GM21526 (cell line): Measurements from ENCODE around the gene USP3.
"Not testable (repeated sequence)": the region's sequence is repeated elsewhere in the genome, so short reads cannot be mapped to it uniquely, and the experiment has no call there.

ENCODE experiments used
- ATAC-seq: cut with Tn5 transposase; IDR thresholded peaks from one replicate; pipeline ENCODE4 v1.9.1; 2021; ENCODE audit warnings: moderate library complexity; ENCODE audit not compliant: unreplicated experiment, low FRiP score

Gene USP3

DNA sequence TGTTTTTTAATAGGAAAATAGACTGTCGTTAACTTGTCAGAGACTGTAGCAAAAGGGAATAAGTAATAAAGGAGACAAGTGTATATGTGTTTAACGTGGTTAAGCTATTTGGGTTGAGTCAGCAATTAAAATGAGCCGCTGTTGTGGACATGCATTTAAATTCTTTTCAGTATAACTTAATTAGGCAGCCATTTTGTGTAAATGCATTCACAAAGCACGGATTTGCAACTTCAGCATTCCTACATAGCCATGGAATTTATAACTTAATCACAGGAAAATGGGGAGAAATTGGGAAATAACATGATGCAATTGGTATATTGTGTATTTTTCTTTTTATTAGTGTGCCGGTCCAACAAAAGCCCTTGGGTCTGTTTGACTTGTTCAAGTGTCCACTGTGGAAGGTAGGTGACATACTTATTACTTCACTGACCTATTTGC lies 27.9 kb downstream of the USP3 start:
- ATAC-seq: no peak

DNA sequence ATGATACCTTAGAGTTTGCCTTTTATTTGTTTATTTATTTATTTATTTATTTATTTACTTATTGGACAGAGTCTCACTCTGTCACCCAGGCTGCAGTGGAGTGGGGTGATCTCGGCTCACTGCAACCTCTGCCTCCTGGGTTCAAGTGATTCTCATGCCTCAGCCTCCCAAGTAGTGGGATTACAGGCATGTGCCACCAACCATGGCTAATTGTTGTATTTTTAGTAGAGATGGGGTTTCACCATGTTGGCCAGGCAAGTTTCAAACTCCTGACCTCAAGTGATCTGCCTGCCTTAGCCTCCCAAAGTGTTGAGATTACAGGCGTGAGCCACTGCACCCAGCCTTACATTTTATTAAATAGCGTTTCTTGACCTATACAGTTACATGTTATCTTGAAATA lies 30.5 kb downstream of the USP3 start:
- ATAC-seq: not testable (repeated sequence)

DNA sequence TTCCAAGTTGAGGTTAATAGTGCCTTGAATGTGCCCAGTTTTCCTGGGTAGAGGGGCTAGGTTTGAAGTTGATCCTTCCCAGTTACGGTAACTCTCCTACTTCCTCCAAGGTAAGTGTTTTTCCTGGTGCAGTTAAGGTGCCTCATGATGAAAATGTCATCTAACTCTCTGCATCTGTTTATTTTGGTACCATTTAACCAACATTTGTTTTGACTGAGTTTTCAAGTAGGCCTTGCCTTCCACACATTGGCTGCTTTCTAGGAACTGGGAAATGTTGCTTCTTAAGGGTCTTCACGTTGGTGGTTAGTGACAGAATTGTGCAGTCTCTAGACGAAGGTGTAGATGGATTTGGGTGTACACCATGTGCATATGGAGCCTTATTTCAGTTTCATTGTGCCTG lies 31.3 kb downstream of the USP3 start:
- ATAC-seq: no peak

DNA sequence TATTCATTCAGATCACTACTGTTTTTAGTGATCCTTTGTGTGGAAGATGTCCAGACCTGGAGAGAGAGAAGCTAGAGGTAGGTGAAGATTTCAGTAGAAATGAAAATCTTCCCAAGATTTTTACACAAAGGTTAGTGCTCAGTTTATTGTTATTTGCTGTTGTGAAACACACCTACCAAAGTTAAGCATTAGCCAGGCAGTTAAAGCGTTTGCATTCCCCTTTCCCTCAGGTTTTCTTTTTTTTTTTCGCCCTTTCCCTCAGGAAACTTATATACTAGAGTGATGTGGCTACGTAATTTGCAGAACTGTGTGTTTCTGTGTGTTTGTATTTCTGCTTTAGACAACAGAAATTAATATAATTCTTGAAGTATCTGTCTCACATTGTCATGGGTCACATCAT lies 34.5 kb downstream of the USP3 start:
- no peak for ATAC-seq

DNA sequence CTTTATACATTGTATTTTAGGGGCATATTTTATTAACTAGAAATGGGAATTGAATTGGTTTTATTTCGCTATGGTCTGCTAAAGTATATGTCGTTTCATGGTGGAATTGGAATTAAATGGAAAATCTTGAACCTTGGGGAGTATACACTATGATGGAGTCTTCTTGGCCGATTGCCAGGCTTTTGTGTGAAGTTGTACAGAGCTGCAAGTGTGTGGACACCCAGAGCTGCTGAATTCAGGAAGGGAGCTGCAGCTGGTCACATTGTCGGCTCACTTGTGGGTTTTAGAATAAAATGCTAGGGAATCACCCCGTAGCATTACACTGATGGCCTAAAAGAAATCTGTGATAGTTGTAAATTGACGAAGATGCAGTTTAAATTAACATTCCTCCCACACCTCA lies 35.1 kb downstream of the USP3 start:
- no peak for ATAC-seq

DNA sequence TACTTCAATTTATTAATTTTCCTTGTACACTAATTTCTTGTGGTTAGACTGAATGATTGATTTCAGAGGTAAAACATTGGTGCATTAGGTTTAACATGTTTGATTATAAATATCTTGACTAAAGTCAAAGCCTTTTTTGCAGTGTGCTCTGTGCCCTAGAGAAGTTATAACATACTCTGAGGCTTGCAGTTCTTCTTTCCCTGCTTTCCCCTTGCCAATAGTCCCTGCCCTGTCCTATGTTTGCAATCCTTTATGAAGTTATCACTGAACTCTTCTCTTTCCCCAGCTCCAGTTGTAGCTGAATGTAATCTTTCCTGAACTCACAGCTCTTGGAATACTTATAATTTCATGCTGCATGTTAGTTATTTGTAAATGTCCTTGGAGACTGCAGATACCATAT lies 35.6 kb downstream of the USP3 start:
- no peak for ATAC-seq

DNA sequence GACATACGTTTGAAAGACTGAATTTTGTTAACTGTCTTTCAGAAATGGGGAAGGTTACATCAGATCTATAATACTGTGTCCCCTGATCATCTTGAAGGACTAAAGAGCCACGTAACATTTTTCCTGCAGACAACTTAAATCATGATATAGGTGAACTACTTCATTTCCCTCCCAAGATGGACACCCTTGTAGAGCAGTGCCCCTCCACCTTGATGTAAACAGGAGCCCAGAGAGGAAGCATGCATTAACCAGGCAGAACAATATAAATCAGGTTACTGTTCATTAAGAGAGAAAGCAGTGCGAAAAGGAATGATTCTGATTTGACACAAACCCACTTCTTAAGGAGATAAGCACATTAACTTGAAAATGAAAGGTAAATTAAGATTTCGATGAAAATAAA lies 36.1 kb downstream of the USP3 start:
- no peak for ATAC-seq

DNA sequence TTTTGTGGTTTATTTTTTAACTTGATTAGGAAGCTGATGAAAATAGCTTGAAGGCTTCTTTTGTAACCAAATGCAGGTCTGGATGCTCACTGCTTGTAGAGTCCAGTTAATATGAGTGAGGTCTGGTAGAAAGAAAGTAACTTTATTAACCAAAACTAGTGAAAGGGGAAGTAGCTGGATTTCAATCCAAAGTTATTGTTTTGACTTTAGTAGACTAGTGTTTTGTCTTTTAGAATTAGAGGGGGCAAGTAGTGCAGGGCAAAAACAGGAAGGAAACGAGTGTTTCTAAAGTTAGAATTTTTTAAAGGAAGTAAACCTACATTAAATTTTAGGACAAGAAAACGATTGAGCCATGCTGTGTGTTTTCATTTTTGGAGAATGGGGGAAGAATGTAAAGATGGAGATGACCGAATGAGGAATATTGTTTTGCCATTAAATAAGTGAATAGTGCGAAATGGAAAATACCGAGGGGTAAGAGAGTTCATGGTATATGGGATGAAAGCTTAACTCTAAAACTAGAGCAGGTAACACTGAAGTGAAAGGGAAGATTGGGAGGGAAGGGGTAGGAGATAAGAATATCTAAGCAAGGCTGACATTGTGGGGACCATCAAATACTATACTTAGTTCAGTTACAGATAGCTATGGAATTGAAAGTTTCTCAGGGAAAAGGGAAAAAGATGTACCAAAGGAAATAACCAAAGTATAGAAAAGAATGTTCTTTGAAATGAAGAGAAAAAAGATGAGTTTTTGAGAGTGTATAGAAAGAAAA lies 40.0 kb downstream of the USP3 start:
- no peak for ATAC-seq

DNA sequence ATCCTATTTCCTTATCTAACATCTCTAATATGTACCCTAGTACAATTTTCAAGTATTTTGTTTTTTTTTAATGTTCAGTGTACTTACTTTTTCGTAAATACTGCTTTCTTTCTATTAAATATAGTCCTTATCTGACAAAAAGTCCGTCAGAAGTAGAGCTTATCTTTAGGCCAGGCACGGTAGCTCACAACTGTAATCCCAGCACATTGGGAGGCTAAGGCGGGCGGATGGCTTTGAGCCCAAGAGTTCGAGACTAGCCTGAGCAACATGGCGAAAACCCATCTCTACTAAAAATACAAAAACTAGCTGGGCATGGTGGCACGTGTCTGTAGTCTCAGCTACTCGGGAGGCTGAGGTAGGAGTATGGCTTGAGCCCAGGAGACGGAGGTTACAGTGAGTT lies 41.1 kb downstream of the USP3 start:
- no peak for ATAC-seq

DNA sequence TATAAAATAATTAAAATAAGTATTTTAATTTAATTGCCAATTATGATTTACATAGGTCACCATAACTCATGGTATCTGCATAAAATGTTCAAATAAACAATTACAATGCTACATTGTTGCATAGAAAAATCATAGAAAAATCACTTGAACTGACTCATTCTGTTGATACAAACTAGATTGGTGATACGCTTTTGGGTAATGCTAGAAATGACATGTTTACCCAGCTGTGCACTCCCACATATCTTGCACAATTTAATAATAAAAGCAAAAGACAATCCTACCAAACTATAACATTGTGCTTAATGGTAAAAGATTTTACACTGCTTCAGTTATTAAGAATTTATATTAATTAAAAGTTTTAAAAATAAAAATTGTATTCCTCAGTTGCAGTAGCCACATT lies 47.0 kb downstream of the USP3 start:
- ATAC-seq: no peak

DNA sequence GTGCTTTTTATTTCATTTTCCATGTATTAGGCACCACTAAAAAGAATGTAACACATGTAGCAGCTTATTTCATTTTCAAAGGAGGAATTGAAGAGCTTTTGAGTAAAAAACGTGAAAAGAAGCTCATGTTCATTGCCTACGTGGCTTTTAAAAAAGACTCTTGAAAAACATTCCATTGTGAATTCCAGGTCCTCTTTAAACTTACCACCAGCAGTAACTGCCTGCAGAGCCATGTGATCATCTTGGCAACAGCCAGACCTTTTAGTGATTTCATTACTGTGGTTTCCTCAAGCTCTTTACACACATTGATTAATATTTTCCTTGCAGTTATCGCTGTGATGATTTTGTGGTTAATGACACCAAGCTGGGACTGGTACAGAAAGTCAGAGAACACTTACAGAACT lies 49.0 kb downstream of the USP3 start:
- no peak for ATAC-seq

DNA sequence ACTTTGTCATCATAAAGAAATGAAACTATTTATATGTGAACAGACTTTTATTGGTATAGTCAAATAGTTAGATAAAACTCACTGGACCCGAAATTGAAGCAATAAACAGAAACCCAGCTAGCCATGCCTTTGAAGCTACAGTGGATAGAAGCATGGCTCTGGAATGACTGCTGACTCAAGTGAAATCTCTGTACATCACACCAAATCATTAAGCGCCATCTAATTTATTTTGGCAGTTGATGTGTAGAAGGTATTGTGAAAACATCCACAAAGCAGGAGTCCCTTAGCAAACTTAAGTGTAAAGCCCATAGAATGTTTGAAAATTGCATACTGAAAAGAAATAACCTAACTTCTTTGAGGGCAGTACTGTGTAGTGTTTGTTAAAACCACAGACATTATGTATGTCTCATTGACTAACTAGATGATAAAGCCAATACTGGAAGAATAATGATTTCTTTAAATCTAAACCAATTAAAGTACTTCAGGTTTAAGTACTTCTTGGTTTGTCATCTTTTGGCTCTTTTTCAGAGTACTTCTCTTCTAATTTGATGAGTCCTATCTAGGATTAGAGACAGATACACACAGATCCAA lies 50.0 kb downstream of the USP3 start:
- no peak for ATAC-seq

DNA sequence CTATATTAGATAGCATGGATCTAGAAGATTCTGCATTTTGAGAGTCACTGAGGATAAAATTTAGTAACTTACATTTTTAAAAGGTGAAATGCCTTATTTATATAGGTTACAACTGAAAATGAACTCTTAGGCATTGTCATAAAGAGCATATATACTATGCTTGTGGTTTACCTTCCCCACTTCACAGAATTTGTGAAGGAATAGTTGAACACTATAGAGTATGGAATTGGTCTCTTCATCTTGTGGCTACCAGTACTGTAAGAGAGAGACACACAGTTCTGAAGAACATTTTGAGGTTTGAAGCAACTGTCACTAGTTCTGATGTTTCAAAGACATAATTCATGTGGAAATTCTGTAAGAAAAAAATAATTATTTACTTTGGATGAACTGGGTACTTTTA lies 51.1 kb downstream of the USP3 start:
- ATAC-seq: no peak

DNA sequence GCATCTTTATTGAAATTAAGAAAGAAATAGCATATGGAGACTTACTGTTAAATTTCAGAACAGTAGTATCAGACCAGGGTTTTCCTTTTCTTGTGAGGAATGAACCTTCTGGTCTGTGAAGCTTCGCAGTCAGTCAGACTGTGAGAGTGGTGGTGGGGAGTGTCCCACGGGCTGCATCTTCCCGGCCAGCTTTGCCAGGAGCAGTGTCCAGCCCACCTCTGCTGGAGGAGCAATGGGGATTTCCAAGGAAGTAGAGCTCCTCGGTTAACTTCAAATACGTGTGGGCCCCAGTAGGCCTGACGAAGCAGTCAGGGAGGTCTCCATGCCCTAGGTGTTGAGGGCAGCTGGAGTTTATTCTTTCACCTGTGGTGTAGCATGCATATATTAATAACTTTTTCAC lies 51.9 kb downstream of the USP3 start:
- ATAC-seq: no peak

DNA sequence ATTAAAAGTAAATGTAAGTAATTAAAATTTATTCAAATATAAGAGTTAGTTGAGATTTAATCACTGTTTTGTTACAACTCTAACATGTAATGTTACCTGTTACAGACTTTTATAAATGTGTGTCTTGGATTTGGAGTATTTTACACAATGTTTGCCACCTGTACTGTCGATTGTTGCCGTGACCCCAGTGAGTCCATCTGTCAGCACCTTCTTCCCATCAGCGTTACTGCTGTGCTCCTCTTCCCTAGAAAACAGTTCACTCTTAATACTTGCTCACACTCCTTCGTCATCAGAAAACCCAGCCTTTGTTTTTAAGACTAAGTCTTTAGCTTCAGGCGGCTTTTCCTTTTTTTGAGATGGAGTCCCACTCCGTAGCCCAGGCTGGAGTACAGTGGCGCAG lies 52.3 kb downstream of the USP3 start:
- ATAC-seq: no peak

DNA sequence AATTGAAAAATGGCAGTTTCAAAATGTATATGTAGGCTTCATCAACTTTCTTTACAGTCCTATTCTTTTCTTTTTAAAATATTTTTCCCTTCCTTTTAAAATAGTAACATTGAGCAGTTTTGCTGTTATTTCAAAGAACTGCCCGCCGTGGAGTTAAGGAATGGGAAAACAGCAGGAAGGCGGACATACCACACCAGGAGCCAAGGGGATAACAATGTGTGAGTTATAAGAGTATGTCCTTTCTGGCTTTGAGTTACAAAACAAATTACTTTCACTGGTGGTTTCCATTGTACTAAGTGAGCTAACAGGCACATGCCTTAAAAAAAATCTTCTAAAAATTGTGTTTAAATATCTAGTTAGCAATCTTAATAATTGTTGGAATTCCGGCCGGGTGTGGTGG lies 55.4 kb downstream of the USP3 start:
- ATAC-seq: no peak

DNA sequence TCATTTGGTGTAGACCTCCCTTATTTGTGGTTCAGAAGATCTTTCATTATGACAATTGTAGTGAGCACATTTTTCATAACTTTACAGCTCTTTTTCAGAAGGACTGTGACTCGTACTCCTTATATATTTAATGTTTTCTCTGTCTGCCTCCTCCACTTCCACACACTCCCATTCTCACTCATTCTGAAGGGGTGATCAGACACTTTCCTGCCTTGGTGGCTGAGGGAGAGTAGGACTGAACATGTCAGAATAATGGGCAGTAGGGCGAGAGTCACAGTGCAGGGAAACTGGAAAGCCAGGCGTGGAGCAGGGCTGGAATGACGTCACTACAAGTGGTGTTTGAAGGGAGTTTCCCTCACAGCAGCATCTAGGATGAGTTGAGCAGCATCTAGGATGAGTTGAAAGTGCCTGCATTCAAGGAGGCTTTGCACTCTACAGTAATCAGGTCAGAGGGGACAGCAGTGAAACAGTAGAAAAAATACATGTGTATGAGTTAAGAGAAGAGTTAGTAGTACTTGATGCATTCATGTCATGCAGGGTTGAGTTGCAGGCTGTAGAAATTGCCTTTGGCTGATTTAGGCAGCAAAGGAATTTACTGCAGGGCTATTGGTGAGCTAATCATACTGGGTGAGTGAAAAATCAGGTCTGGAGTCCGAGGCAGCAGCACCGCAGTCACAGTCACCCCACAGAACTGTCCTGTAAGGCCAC lies 56.5 kb downstream of the USP3 start:
- no peak for ATAC-seq

DNA sequence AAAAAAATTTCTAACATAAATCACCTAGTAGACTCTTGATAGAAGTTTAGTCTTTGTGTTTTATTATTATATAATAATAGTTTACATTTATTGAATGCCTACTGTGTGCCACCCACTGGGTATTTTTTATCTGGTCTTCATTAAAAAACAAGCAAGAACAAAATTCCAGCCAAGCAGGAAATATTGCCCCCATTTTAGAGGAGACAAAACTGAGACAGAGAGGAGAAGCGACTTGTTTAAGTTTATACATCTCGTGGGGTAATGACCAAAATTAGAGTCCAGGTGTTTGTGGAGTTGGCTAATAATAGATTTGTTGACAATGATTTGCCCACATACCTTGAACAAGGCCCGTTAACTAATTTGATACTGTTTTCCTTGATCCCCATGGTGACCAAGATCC lies 59.7 kb downstream of the USP3 start:
- no peak for ATAC-seq

DNA sequence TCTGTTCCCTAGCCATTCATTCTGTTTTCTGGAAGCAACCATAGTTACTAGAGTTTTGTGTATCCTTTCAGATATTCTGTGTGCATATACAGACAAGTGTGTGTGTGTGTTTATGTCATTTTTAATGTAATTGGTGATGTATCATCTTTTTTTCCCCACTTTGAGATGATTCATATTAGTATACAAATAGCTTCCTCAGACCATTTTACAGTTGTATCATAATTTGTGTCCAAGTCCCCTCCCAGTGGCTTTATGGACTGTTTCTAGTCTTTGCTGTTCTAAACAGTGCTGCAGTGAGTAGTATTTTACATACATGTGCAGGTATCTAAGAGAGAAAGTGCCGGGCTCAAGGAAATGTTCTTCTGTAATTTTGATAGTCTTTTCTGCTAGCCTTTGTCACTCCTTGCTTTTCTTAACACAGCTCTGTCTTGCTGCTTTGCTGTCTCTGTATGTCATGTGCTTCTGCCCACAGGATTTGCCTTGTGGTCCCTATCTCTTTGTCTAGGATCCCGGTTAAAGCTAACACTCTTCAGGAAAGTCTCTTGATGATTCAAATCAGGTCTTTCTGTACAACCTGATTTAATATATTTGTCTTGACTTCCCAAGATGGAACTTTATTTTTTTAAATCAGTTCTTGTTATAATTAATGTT lies 61.3 kb downstream of the USP3 start:
- ATAC-seq: no peak

DNA sequence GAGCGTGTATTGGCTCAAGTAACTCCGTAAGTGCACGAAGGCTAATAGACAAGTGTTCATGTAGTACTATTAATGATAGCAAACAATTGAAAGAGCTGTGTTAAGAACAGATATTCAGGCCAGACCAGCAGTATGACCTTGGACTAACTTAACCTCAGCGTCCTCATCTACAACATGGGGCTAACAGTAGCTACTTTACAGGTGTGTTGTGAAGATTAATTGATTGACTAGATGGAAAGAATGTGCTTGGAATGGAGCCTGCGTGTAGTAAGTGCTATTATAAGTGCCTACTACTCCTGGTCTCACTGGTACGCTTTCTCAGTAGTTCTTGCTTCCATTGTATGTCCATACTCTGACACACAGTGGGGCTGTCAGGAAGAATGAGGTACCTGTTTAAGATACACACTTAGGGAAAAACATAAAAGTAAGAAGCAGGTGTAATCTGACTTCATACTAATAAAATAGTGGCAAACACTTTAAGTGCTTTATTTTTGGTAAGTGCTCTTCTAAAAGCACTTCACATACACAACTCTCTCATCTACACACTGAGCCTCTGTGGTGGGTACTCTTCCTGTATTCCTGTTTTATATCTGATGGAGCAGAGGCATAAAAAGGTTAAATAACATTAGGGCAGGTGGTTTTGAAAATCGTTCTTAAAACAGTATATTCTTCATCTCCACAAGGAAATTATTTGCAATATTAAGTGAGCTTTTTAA lies 68.5 kb downstream of the USP3 start:
- ATAC-seq: no peak

DNA sequence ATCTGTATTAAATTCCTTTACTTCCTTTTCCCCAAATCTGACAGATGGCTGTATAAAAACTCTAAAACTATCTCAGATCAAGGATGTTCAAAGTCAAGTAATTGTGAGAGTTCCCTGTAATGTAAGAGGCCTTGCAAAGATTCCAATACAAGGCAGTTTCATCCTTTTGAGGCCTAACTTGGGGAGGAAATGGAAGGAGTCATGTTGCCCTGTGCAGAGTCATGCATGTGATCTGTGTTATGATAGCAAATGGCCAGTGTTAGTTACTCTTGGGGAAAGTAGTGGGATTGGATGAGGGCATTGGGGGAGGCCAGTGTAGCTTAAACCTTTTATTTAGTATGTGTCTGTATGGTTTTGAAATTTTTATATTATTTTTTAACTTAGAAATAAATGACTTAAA lies 69.1 kb downstream of the USP3 start:
- ATAC-seq: no peak
